ENCODE results near the gene CDK1.

GRCh38 chr10:60798870-60799269, 20.6 kb downstream of the CDK1 start:
- TF ChIP-seq CTCF (IDR thresholded peaks at IDR 0.05; ENCODE audit: low read depth, low read length) (no peak), EZH2phosphoT487 (IDR thresholded peaks at IDR 0.05; ENCODE audit: low read depth) (no peak)
